NT2/D1 (cell line): ENCODE results near the gene PROM1.

Experiments
- YY1 ChIP-seq: IDR thresholded peaks from 2 replicates; pipeline ENCODE4 v1.6.1; 2011; ENCODE audit not compliant: insufficient read length, insufficient read depth
- ZNF274 ChIP-seq: IDR thresholded peaks from 2 replicates; pipeline ENCODE4 v1.6.1; 2011; ENCODE audit warnings: mild to moderate bottlenecking, low read depth, low read length

DNA sequence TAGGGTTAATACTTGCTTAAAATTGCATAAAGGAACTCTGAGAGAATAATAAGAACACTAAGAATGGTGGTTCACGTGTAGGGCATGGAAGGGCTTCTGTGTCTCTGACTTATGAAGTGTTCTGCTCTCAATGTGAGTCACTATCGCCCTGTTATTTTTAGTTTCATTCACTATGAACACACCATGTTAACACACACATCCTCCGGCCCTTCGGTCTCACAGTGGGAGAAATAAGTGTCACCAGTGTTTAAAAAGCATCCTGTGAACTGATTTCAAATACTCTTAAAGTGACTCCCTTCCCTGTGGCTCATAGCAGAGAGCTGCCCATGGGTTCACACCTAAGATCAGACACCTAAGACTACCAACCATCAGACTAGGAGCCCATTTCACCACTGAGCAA lies 87.0 kb downstream of the PROM1 start:
- TF ChIP-seq ZNF274 (no peak), YY1 (no peak)
